Skeletal muscle satellite cell (primary cell): Measurements from ENCODE around the gene PPFIBP1.

Experiments
- H3K27me3 ChIP-seq: 2 replicates; pipeline ENCODE4 v1.7.0; 2013; ENCODE audit warnings: low read length; ENCODE audit not compliant: control insufficient read depth, insufficient read depth
- H3K36me3 ChIP-seq: 2 replicates; pipeline ENCODE4 v1.7.0; 2013; ENCODE audit warnings: mild to moderate bottlenecking, control low read depth, low read length; ENCODE audit not compliant: insufficient read depth
- H3K4me1 ChIP-seq: 2 replicates; pipeline ENCODE4 v1.7.0; 2013; ENCODE audit warnings: low read length; ENCODE audit not compliant: control insufficient read depth, insufficient read depth
- H3K4me2 ChIP-seq: 2 replicates; pipeline ENCODE4 v1.7.0; 2013; ENCODE audit warnings: mild to moderate bottlenecking, low read length
- H3K4me3 ChIP-seq: 2 replicates; pipeline ENCODE4 v1.7.0; 2013; ENCODE audit warnings: low read length
- H3K9ac ChIP-seq: 2 replicates; pipeline ENCODE4 v1.7.0; 2013; ENCODE audit warnings: mild to moderate bottlenecking, low read depth, low read length, moderate library complexity
- H3K9me3 ChIP-seq: replicated peaks from 2 replicates; pipeline ENCODE4 v1.7.0; 2013; ENCODE audit warnings: mild to moderate bottlenecking, control low read depth, low read length

PPFIBP1 gene

GRCh38 chr12:27498761-27499160 is 25.2 kb upstream of the PPFIBP1 start:
- no peaks in the 10 kb centered on the region for H3K9me3 ChIP-seq
- H3K9ac ChIP-seq: no peak overlapping the region
- no peaks in the 10 kb centered on the region for H3K36me3 ChIP-seq
- no peak overlapping the region for H3K4me2 ChIP-seq
- H3K4me3 ChIP-seq: no peak overlapping the region
- H3K27me3 ChIP-seq: no peaks in the 10 kb centered on the region
- H3K4me1 ChIP-seq: no peaks in the 10 kb centered on the region

GRCh38 chr12:27499377-27499776 is 24.6 kb upstream of the PPFIBP1 start:
- no peaks in the 10 kb centered on the region for H3K9me3 ChIP-seq
- peaks cover 3% of the 10 kb centered on the region for H3K4me1 ChIP-seq
- no peak overlapping the region for H3K9ac ChIP-seq
- no peak overlapping the region for H3K4me2 ChIP-seq
- no peaks in the 10 kb centered on the region for H3K36me3 ChIP-seq
- H3K27me3 ChIP-seq: no peaks in the 10 kb centered on the region
- H3K4me3 ChIP-seq: no peak overlapping the region

GRCh38 chr12:27500546-27500945 is 23.5 kb upstream of the PPFIBP1 start:
- Histone ChIP-seq H3K4me3 (no peak overlapping the region), H3K36me3 (no peaks in the 10 kb centered on the region)

GRCh38 chr12:27502021-27502435 is 22.0 kb upstream of the PPFIBP1 start:
- Histone ChIP-seq H3K4me3 (no peak overlapping the region), H3K4me2 (no peak overlapping the region), H3K4me1 (peaks cover 18% of the 10 kb centered on the region), H3K27me3 (no peaks in the 10 kb centered on the region), H3K36me3 (no peaks in the 10 kb centered on the region), H3K9ac (no peak overlapping the region), H3K9me3 (no peaks in the 10 kb centered on the region)

More at GRCh38 chr12:27500546-27500945, 23.5 kb upstream of the PPFIBP1 start:
- Histone ChIP-seq H3K4me1 (peaks cover 14% of the 10 kb centered on the region), H3K9me3 (no peaks in the 10 kb centered on the region), H3K9ac (no peak overlapping the region), H3K4me2 (no peak overlapping the region), H3K27me3 (no peaks in the 10 kb centered on the region)

- no peaks in the 10 kb centered on the region for H3K9me3 ChIP-seq
- no peaks in the 10 kb centered on the region for H3K36me3 ChIP-seq
- H3K4me1 ChIP-seq: peaks cover 18% of the 10 kb centered on the region
- H3K9ac ChIP-seq: peak overlapping the region; percentile 37
- H3K4me2 ChIP-seq: peak overlapping the region; percentile 32
- H3K27me3 ChIP-seq: no peaks in the 10 kb centered on the region
- no peak overlapping the region for H3K4me3 ChIP-seq
Measured at GRCh38 chr12:27504507-27504906, 19.5 kb upstream of the PPFIBP1 start.

GRCh38 chr12:27505109-27505508 is 18.9 kb upstream of the PPFIBP1 start:
- peak overlapping the region; percentile 21 for H3K4me3 ChIP-seq
- H3K9ac ChIP-seq: peak overlapping the region; percentile 37
- no peaks in the 10 kb centered on the region for H3K36me3 ChIP-seq
- H3K4me2 ChIP-seq: peak overlapping the region; percentile 32
- H3K4me1 ChIP-seq: peaks cover 18% of the 10 kb centered on the region
- no peaks in the 10 kb centered on the region for H3K27me3 ChIP-seq
- no peaks in the 10 kb centered on the region for H3K9me3 ChIP-seq

GRCh38 chr12:27505761-27506160 is 18.2 kb upstream of the PPFIBP1 start:
- no peaks in the 10 kb centered on the region for H3K27me3 ChIP-seq
- H3K4me2 ChIP-seq: peak overlapping the region; percentile 29
- no peak overlapping the region for H3K9ac ChIP-seq
- no peaks in the 10 kb centered on the region for H3K36me3 ChIP-seq
- H3K9me3 ChIP-seq: no peaks in the 10 kb centered on the region
- H3K4me3 ChIP-seq: peak overlapping the region; percentile 21
- peaks cover 18% of the 10 kb centered on the region for H3K4me1 ChIP-seq

GRCh38 chr12:27506645-27507189 is 17.3 kb upstream of the PPFIBP1 start:
- H3K9me3 ChIP-seq: no peaks in the 10 kb centered on the region
- peaks cover 18% of the 10 kb centered on the region for H3K4me1 ChIP-seq
- H3K9ac ChIP-seq: no peak overlapping the region
- H3K4me3 ChIP-seq: no peak overlapping the region
- no peaks in the 10 kb centered on the region for H3K36me3 ChIP-seq
- H3K27me3 ChIP-seq: no peaks in the 10 kb centered on the region
- no peak overlapping the region for H3K4me2 ChIP-seq

- Histone ChIP-seq H3K4me1 (peaks cover 18% of the 10 kb centered on the region), H3K9me3 (no peaks in the 10 kb centered on the region), H3K27me3 (no peaks in the 10 kb centered on the region), H3K4me3 (no peak overlapping the region), H3K9ac (no peak overlapping the region), H3K36me3 (no peaks in the 10 kb centered on the region), H3K4me2 (no peak overlapping the region)
Measured at GRCh38 chr12:27508736-27509431, 15.1 kb upstream of the PPFIBP1 start.

GRCh38 chr12:27511031-27511722 is 12.8 kb upstream of the PPFIBP1 start:
- H3K4me3 ChIP-seq: no peak overlapping the region
- no peak overlapping the region for H3K9ac ChIP-seq
- no peaks in the 10 kb centered on the region for H3K4me1 ChIP-seq
- no peak overlapping the region for H3K4me2 ChIP-seq
- H3K36me3 ChIP-seq: no peaks in the 10 kb centered on the region
- H3K9me3 ChIP-seq: no peaks in the 10 kb centered on the region
- no peaks in the 10 kb centered on the region for H3K27me3 ChIP-seq

GRCh38 chr12:27511723-27512045 is 12.3 kb upstream of the PPFIBP1 start:
- H3K9ac ChIP-seq: no peak overlapping the region
- H3K4me1 ChIP-seq: no peaks in the 10 kb centered on the region
- no peaks in the 10 kb centered on the region for H3K36me3 ChIP-seq
- H3K27me3 ChIP-seq: no peaks in the 10 kb centered on the region
- no peak overlapping the region for H3K4me2 ChIP-seq
- no peaks in the 10 kb centered on the region for H3K9me3 ChIP-seq
- no peak overlapping the region for H3K4me3 ChIP-seq
